ENCODE results near the gene RAB20.

DNA sequence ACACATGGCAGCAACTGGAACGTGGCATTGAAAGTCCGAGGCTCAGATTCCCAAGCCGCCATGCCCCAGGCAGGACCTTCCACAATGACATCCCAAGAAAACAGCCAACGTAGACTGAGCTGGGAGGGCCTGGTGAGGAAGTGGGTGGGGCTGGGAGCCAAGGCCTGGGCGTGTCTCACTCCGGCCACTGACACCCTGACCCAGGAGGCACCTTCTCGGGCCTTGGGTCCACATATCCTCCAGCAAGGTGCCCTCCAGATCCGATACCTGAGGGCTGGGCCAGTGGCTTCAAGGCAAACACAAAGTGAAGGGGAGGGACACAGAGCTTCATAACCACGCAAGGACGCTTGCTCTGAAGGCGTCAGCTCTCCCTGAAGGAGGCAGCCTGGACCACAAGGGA lies 43.0 kb downstream of the RAB20 start:
- TF ChIP-seq, protein P1, sequence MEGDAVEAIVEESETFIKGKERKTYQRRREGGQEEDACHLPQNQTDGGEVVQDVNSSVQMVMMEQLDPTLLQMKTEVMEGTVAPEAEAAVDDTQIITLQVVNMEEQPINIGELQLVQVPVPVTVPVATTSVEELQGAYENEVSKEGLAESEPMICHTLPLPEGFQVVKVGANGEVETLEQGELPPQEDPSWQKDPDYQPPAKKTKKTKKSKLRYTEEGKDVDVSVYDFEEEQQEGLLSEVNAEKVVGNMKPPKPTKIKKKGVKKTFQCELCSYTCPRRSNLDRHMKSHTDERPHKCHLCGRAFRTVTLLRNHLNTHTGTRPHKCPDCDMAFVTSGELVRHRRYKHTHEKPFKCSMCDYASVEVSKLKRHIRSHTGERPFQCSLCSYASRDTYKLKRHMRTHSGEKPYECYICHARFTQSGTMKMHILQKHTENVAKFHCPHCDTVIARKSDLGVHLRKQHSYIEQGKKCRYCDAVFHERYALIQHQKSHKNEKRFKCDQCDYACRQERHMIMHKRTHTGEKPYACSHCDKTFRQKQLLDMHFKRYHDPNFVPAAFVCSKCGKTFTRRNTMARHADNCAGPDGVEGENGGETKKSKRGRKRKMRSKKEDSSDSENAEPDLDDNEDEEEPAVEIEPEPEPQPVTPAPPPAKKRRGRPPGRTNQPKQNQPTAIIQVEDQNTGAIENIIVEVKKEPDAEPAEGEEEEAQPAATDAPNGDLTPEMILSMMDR (IDR thresholded peaks at IDR 0.05): no peak
- TF ChIP-seq EP300 (IDR thresholded peaks at IDR 0.05): no peak
- TF ChIP-seq POLR2A (IDR thresholded peaks at IDR 0.05): no peak
